Immature natural killer cell (primary cell): ENCODE results near the gene NFKBIE. TPM values are rescaled to one million over a fixed set of nuclear protein-coding genes. Genes with fewer than 3 reads are reported as not detected.
"Not testable (repeated sequence)": the region's sequence is repeated elsewhere in the genome, so short reads cannot be mapped to it uniquely, and the experiment has no call there.

Experiments
- DNase-seq, 3 donors: peaks; one replicate each; pipeline ENCODE4 v3.0.0; 2022; ENCODE audit warnings: mixed read lengths in 1 of 3
- H3K27ac Mint-ChIP-seq, 6 donors: one replicate each; pipeline ENCODE4 v1.8.0; 2020; ENCODE audit warnings: mixed read lengths in 6 of 6, mild to moderate bottlenecking in 5 of 6, inconsistent platforms in 4 of 6, moderate library complexity in 3 of 6
- H3K27me3 Mint-ChIP-seq, 3 donors: one replicate each; pipeline ENCODE4 v1.8.0; 2020 to 2021; ENCODE audit warnings: low read depth in 3 of 3, mild to moderate bottlenecking in 3 of 3, mixed read lengths in 3 of 3, moderate library complexity in 3 of 3, inconsistent platforms in 1 of 3
- H3K36me3 Mint-ChIP-seq, 3 donors: one replicate each; pipeline ENCODE4 v1.8.0; 2020; ENCODE audit warnings: mixed read lengths in 3 of 3, inconsistent platforms in 2 of 3, mild to moderate bottlenecking in 2 of 3
- H3K4me1 Mint-ChIP-seq, 2 donors: one replicate each; pipeline ENCODE4 v1.8.0; 2020; ENCODE audit warnings: inconsistent platforms in 2 of 2, mild to moderate bottlenecking in 2 of 2, mixed read lengths in 2 of 2, moderate library complexity in 1 of 2
- H3K4me3 Mint-ChIP-seq, 5 donors: one replicate each; pipeline ENCODE4 v1.8.0; 2020; ENCODE audit warnings: mild to moderate bottlenecking in 5 of 5, mixed read lengths in 5 of 5, inconsistent platforms in 3 of 5, moderate library complexity in 3 of 5
- H3K9me3 Mint-ChIP-seq, 6 donors: one replicate each; pipeline ENCODE4 v1.8.0; 2020; ENCODE audit warnings: mild to moderate bottlenecking in 6 of 6, mixed read lengths in 6 of 6, inconsistent platforms in 4 of 6, moderate library complexity in 3 of 6
- polyA plus RNA-seq, 3 donors: library from polyadenylated mRNA; unstranded; fragments of 300-500 nt; fragmentation: Illumina TruSeq; gene quantifications; one replicate each; pipeline ENCODE4 v1.2.3, GENCODE V29; 2021

NFKBIE gene, protein sequence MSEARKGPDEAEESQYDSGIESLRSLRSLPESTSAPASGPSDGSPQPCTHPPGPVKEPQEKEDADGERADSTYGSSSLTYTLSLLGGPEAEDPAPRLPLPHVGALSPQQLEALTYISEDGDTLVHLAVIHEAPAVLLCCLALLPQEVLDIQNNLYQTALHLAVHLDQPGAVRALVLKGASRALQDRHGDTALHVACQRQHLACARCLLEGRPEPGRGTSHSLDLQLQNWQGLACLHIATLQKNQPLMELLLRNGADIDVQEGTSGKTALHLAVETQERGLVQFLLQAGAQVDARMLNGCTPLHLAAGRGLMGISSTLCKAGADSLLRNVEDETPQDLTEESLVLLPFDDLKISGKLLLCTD
- polyA plus RNA-seq: 1 to 10 TPM; 3.8 to 8.4 (median 8.3) TPM

DNA sequence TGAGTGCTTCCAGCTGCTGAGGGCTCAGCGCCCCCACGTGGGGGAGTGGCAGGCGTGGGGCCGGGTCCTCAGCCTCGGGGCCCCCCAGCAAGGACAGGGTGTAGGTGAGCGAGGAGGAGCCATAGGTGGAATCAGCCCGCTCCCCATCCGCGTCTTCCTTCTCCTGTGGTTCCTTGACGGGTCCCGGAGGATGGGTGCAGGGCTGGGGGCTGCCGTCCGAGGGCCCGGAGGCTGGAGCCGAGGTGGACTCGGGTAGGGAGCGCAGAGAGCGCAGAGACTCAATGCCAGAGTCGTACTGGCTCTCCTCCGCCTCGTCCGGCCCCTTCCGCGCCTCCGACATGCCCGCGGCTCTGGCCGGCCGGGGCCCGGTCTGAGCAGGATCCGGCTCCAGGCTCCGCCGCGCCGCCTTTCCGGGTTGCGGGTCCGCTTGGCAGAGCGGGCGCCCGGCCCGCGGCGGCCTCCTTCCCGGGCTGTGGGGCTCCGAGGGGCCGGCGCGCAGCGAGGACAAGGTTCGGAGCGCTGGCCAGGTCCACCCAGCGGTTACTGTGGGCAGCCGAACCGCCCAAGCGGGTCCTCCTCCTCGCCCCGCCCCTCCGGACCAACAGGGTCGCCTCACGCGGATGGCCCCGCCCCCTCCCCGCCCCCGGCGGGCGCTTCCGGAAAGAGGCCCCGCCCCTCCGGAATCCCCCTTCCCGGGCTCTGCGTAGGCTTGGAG lies at the start of gene NFKBIE:
TSS of gene NFKBIE (minus strand) at position 545 of the 715 bp plus-strand sequence. CDS start at position 340, 205 bp downstream.
- peaks cover 42 to 48% of the 10 kb centered on the region in 2 donors for H3K4me1 Mint-ChIP-seq
- peaks cover 0 to 20% (median 11%) of the 10 kb centered on the region in 3 donors for H3K27me3 Mint-ChIP-seq
- H3K4me3 Mint-ChIP-seq: peak within 1 kb of the TSS; percentile 89 to 95 (median 92)
- H3K36me3 Mint-ChIP-seq: peaks cover 5 to 8% (median 6%) of the 10 kb centered on the region in 3 donors
- peak within 1 kb of the TSS; percentile 85 to 97 (median 95) for H3K27ac Mint-ChIP-seq
- peaks cover 0 to 2% (median 0%) of the 10 kb centered on the region in 6 donors for H3K9me3 Mint-ChIP-seq
- peak; percentile 94 to 96 (median 95) for DNase-seq

DNA sequence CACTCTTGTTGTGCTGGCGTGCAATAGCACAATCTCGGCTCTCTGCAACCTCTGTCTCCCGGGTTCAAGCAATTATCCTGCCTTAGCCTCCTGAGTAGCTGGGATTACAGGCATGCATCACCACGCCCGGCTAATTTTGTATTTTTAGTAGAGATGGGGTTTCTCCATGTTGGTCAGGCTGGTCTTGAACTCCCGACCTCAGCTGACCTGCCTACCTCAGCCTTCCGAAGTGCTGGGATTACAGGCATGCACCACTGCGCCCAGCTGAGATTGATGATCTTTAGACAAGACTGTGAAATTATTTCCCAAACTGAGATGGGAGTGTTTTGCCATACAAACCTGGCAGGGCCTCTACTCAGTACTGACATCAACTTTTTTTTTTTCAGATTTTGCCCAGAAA lies 49.3 kb upstream of the NFKBIE start:
- Mint-ChIP-seq H3K4me1 (peaks cover 22 to 27% of the 10 kb centered on the region in 2 donors), H3K27me3 (peaks cover 4 to 13% (median 13%) of the 10 kb centered on the region in 3 donors)
- not testable (repeated sequence) for H3K4me3 Mint-ChIP-seq, H3K9me3 Mint-ChIP-seq, H3K27ac Mint-ChIP-seq, DNase-seq, H3K36me3 Mint-ChIP-seq

DNA sequence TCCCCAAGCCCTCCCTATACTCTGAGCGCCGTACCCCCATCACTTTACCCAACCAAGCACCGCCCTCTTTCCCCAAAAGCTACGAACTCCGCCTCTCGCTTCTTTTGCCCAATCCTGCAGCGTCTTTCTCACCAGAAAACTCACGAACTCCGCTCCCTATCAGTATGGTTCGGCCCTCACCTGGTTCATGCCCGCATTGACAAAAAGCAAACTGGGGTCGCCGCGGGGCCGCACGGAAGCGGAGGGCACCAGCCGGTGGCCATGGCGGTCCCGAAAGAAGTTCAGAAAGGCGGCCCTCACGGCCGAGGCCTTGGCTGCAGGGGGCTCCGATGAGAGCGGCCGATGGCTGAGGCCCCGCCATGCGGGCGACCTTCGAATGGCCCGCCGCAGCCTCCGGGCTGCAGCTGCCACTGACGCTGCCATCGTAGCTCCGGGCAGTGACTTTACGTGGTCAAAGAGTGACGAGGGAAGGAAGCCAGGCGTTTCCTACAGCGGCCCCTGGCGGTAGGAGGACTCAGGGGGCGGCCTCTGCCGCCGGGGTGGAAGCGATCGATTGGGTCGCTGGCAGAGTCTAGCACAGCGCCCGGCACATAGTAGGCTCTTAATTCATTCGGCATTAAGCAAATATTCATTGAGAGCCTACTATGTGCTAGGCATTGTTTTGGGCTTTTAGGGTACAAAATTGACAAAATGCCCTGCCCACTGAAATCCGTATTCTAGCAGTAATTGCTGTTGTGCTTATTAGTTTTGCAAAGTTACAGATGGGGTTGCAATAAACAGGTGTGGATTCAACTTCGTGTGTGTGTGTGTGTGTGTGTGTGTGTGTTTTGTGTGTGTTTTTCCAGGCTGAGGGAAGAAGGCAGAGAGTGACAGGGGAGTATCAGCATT lies 47.8 kb upstream of the NFKBIE start, which contains the start of gene AARS2:
TSS of gene AARS2 (minus strand) at position 447 of the 888 bp plus-strand sequence. CDS start at position 423, 24 bp downstream.
- Mint-ChIP-seq H3K36me3 (peaks cover 7 to 10% (median 7%) of the 10 kb centered on the region in 3 donors), H3K4me1 (peaks cover 22 to 27% of the 10 kb centered on the region in 2 donors), H3K27me3 (peaks cover 1 to 10% (median 5%) of the 10 kb centered on the region in 3 donors), H3K4me3 (peak within 1 kb of the TSS; percentile 96 to 99 (median 97)), H3K27ac (peak within 1 kb of the TSS; percentile 86 to 94 (median 93)), H3K9me3 (no peaks in the 10 kb centered on the region)
- peak; percentile 86 to 89 (median 86) for DNase-seq

DNA sequence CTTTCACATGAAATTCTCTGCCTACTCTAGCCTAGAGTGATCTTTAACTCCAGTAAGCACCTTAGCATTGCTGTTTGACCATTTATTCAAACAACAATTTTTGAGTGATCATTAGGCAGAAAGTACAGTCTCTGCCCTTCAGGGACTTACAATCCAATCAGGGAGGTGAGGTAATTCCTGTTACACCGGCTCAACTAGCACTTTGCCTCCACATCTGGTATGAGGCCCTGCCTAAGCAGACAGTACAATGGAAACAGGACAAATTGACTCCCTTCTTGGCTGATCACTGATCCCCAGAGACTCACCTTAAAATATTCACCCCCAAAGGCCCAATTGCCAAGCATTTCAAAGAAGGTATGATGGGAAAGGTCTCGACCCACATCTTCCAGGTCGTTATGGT lies 46.4 kb upstream of the NFKBIE start:
- Mint-ChIP-seq H3K27me3 (peaks cover 1 to 8% (median 5%) of the 10 kb centered on the region in 3 donors), H3K4me3 (peak overlapping the region; percentile 96 to 99 (median 97)), H3K36me3 (peaks cover 7 to 16% (median 11%) of the 10 kb centered on the region in 3 donors), H3K4me1 (peaks cover 22 to 27% of the 10 kb centered on the region in 2 donors), H3K27ac (peak overlapping the region in 5 of 6 donors; percentile 16 to 94 (median 55)), H3K9me3 (no peaks in the 10 kb centered on the region)
- no peak for DNase-seq

DNA sequence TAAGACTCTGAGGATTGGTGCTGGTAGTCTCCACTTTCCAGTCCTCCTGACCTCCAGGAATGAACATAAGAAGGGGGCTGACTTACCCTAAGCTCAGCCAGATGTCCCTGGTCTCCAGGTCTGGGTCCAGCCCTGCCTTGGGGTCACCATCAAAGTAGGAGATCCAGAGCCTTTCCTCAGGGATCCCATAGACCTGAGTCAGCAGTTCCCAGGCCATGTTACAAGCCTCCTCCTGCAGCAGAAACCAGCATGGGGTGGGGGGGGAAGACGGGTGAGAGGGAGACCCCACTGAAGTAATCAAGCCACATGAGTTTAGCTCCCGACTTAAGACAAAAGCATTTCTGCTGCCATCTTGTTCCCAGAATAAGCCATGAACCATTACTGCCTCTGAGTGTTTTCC lies 46.0 kb upstream of the NFKBIE start:
- Mint-ChIP-seq H3K27ac (peak overlapping the region in 1 of 6 donors; percentile 94), H3K27me3 (peaks cover 1 to 8% (median 5%) of the 10 kb centered on the region in 3 donors), H3K9me3 (no peaks in the 10 kb centered on the region), H3K36me3 (peaks cover 7 to 16% (median 11%) of the 10 kb centered on the region in 3 donors), H3K4me3 (peak overlapping the region in 4 of 5 donors; percentile 96 to 98 (median 97)), H3K4me1 (peaks cover 22 to 27% of the 10 kb centered on the region in 2 donors)
- no peak for DNase-seq

DNA sequence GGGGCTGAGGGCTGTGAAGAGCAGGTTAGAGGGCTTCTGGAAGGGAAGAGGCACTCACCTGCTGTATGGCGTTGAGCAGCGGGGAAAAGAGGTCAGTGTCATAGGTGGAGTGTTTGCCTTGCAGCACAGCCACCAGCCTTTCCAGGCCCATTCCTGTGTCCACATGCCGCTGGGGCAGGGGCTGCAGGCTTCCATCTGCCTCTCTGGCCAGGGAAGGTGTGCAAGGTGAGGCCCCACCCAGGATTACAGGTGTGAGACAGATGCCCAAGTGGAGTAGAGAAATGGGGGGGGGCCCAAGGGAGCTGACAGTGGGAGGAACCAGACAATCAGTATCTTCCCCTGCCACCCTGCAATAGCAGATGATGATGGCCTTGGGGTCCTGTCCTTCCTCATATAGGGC lies 44.9 kb upstream of the NFKBIE start:
- no peak overlapping the region for H3K4me3 Mint-ChIP-seq

DNA sequence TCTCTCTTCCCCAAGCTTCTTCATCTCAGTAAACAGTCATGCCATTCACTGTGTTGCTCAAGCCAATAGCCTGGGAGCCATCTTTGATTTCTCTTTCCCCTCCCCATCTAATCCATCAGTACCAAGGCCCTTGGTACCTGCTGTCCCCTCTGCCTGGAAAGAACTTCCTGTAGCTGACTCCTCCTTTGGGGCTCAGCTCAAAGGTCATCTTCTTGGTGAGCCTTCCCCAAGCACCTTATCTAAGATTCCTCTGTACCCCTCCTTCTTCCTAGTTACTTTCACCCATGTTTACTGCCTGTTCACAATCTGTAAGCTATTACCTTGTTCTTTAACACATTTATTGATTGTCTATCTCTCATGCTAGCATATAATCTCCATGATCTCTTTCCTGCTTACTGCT lies 44.3 kb upstream of the NFKBIE start:
- Mint-ChIP-seq H3K4me1 (peaks cover 22 to 27% of the 10 kb centered on the region in 2 donors), H3K9me3 (no peaks in the 10 kb centered on the region), H3K4me3 (no peak overlapping the region), H3K36me3 (peaks cover 7 to 21% (median 11%) of the 10 kb centered on the region in 3 donors), H3K27me3 (peaks cover 1 to 8% (median 5%) of the 10 kb centered on the region in 3 donors), H3K27ac (peak overlapping the region in 1 of 6 donors; percentile 1)
- DNase-seq: no peak

More for the DNA sequence above, 44.9 kb upstream of the NFKBIE start:
- no peaks in the 10 kb centered on the region for H3K9me3 Mint-ChIP-seq
- no peak overlapping the region for H3K27ac Mint-ChIP-seq
- H3K4me1 Mint-ChIP-seq: peaks cover 22 to 27% of the 10 kb centered on the region in 2 donors
- H3K36me3 Mint-ChIP-seq: peaks cover 7 to 21% (median 11%) of the 10 kb centered on the region in 3 donors
- DNase-seq: no peak
- H3K27me3 Mint-ChIP-seq: peaks cover 1 to 8% (median 5%) of the 10 kb centered on the region in 3 donors

DNA sequence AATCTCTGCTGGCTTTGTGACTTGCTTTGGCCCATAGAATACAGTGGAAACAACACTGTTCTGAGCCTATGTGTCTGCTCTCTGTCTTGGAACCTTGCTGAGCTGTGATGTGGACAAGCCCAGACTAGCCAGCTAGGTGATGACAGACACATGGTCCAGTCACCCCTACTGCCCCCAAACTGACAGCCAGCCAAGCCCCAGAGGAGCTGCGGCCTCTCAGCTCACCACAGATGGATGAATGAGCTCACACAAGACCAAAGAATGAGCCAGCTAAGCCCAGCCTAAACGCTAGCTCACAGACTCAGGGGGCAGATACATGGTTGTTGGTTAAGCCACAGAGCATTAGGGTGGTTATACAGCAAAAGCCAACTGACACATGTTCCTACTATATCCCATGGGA lies 43.7 kb upstream of the NFKBIE start:
- DNase-seq: no peak
- H3K27ac Mint-ChIP-seq: no peak overlapping the region
- H3K9me3 Mint-ChIP-seq: no peaks in the 10 kb centered on the region
- H3K4me1 Mint-ChIP-seq: peaks cover 22 to 27% of the 10 kb centered on the region in 2 donors
- peaks cover 7 to 21% (median 11%) of the 10 kb centered on the region in 3 donors for H3K36me3 Mint-ChIP-seq
- H3K4me3 Mint-ChIP-seq: no peak overlapping the region
- peaks cover 1 to 8% (median 5%) of the 10 kb centered on the region in 3 donors for H3K27me3 Mint-ChIP-seq

DNA sequence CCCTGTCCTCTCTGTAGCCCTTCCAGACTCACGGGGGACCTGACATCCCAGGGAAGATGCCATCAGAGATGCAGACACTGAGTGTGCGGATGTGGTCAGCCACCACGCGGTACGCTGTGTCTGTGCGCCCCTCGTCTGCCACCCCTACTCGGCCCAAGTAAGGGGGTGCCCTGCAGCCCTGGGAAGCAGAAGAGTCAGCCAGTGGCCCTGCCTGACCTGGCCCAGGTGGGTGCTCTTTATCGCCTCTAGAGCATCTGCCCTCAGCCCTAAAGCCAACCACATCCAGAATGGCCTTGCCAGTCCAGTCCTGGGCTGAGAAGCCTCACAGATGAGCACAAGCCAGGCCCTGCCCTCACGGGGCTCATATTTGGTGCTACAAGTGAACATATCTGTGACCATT lies 41.9 kb upstream of the NFKBIE start:
- no peak for DNase-seq
- no peak overlapping the region for H3K27ac Mint-ChIP-seq

DNA sequence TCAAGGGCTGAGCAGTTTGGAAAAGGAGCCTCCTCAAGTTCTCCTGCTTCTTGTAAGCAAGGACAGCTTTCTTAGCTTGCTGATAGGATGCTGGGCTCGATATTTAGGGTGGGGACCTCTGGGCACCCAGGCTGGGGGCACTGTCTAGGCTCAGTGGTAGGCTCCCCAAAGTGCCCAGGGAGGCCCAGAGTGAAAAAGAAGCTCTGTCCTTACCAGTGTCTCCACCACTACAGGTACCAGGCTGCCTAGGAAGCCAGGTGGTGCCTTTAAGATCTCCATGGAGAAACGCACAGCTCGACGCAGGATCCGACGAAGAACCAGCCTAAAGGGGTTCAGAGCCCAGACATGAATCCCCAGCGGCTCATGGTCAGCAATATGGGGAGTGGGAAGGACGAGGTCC lies 41.4 kb upstream of the NFKBIE start:
- H3K9me3 Mint-ChIP-seq: no peaks in the 10 kb centered on the region
- H3K4me3 Mint-ChIP-seq: no peak overlapping the region
- H3K27me3 Mint-ChIP-seq: peaks cover 0 to 8% (median 0%) of the 10 kb centered on the region in 3 donors
- peaks cover 7 to 23% (median 15%) of the 10 kb centered on the region in 3 donors for H3K36me3 Mint-ChIP-seq
- no peak for DNase-seq
- no peak overlapping the region for H3K27ac Mint-ChIP-seq
- H3K4me1 Mint-ChIP-seq: peaks cover 3 to 9% of the 10 kb centered on the region in 2 donors

More for the DNA sequence above, 41.9 kb upstream of the NFKBIE start:
- H3K9me3 Mint-ChIP-seq: no peaks in the 10 kb centered on the region
- H3K36me3 Mint-ChIP-seq: peaks cover 7 to 21% (median 11%) of the 10 kb centered on the region in 3 donors
- H3K4me1 Mint-ChIP-seq: peaks cover 9 to 14% of the 10 kb centered on the region in 2 donors
- no peak overlapping the region for H3K4me3 Mint-ChIP-seq
- H3K27me3 Mint-ChIP-seq: peaks cover 0 to 6% (median 0%) of the 10 kb centered on the region in 3 donors

DNA sequence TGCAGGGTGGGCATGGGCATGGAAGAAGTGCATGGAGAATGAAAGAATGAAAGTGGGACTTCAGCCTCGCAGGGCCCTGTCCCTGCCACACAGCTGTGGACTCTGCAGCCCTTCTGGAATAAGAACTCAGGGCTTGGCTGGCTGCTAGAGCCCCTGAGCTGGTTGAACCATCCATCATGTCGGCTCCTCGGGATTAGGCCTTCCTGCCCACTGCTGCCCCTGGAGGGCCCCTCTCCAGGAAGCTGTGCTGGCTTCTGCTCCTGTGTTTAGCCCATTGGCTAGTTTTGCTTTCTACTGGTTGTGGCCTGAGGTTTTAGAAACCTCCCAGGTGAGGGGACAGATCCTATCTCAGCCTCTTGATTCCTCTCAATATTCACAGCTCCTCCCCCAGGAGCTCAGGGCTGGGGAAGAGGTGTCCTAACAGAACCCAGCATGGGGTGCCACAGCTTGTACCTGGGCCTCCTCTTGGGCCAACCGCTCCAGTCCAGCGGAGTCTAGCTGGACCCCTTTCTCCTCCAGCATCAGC lies 39.9 kb upstream of the NFKBIE start:
- Mint-ChIP-seq H3K27me3 (peaks cover 0 to 6% (median 0%) of the 10 kb centered on the region in 3 donors), H3K36me3 (peaks cover 12 to 32% (median 20%) of the 10 kb centered on the region in 3 donors), H3K4me3 (no peak overlapping the region), H3K9me3 (no peaks in the 10 kb centered on the region), H3K4me1 (no peaks in the 10 kb centered on the region), H3K27ac (no peak overlapping the region)
- DNase-seq: no peak

DNA sequence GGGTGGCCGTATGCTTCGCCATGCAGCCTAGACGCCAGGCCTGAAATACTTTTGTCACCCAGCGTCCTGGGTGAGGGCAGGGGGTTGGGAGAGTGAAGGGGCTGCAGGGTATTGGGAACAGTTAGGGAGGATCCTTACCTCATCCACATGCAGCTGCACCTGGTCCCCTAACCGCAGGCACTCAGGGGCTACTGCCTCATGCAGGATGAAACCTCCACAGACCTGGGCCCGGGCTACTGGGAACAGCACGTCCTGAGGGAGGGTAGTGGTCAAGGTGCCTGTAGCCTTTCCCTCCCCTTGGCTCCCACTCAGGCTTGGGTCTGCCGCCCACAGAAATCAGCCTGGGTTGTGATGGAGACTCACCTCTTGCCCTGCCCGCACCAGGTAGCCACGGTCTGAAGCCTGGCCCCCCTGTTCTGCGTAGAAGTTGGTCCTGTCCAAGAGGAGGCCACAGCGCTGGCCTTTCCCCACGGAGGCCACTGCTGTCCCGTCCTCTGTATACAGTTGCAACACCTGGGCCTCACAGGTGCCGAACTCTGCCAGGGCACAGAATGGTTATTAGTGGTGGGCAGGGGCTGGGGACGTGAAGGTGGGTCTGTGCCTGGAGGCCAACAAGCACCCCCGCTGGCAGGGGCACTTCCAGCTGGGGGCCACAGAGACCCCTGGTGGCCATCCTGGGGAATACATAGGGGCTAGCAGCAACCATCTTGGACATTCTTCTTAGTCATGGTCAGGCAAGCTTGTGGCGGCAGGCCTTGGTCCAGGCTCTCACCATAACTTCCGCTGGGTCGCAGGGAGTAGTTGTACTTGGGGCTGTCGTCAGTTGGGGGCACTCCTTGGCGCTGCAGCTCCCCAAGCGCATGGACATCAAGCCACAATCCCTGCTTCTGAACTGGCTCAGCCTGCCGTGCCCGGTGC lies 39.2 kb upstream of the NFKBIE start:
- Mint-ChIP-seq H3K9me3 (no peaks in the 10 kb centered on the region), H3K27ac (no peak overlapping the region), H3K4me3 (no peak overlapping the region), H3K36me3 (peaks cover 5 to 31% (median 13%) of the 10 kb centered on the region in 3 donors), H3K4me1 (no peaks in the 10 kb centered on the region), H3K27me3 (peaks cover 0 to 5% (median 2%) of the 10 kb centered on the region in 3 donors)
- DNase-seq: peak; percentile 34 to 46 (median 41)
